ENCODE results near the gene FHIT.

DNA sequence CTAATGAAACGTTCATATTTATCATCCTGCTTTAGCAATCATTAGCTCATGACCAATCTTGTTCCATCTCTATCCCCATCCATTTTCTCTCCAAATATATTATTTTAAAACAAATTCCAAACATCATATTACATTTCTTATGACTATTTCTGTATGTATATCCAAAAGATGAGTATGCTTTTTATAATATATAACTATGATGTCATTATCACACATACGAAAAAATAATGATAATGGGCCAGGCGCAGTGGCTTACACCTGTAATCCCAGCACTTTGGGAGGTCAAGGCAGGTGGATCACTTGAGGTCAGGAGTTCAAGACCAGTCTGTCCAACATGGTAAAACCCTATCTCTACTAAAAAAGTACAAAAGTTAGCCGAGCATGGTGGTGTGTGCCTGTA is 280.4 kb downstream of the FHIT start:
- TF ChIP-seq POLR2A (IDR thresholded peaks at IDR 0.05; ENCODE audit: low read length), result no peak
- no peak for TF ChIP-seq GATA1 (IDR thresholded peaks at IDR 0.05; ENCODE audit: low read depth, low read length)

All from erythroblast (primary cell).